Fibroblast of pulmonary artery (primary cell): ENCODE data around the gene PSMA8.

Experiments used
- DNase-seq: peaks from one replicate; pipeline ENCODE4 v3.0.0-alpha.2; 2010; ENCODE audit warnings: low read depth
- H3K4me3 ChIP-seq: replicated peaks from 2 replicates; pipeline ENCODE4 v1.5.1; 2011; ENCODE audit warnings: low read depth, mild to moderate bottlenecking, control low read depth, low read length, moderate library complexity
- CTCF ChIP-seq: IDR thresholded peaks from 2 replicates; pipeline ENCODE4 v1.5.1; 2011; ENCODE audit warnings: mild to moderate bottlenecking, control low read depth, low read length, inconsistent platforms; ENCODE audit errors: missing control alignments

Gene PSMA8

GRCh38 chr18:26175481-26175880 lies 41.8 kb downstream of the PSMA8 start:
- H3K4me3 ChIP-seq, result no peak overlapping the region
- no peak for DNase-seq
- TF ChIP-seq CTCF, result no peak

- no peak overlapping the region for H3K4me3 ChIP-seq
- TF ChIP-seq CTCF, result no peak
- DNase-seq, result no peak
Observed at GRCh38 chr18:26176134-26176533, 42.5 kb downstream of the PSMA8 start.

- no peak overlapping the region for H3K4me3 ChIP-seq
- no peak for TF ChIP-seq CTCF
- DNase-seq, result no peak
Observed at GRCh38 chr18:26181343-26181826, 47.7 kb downstream of the PSMA8 start.

- H3K4me3 ChIP-seq, result no peak overlapping the region
- no peak for DNase-seq
- TF ChIP-seq CTCF, result no peak
Observed at GRCh38 chr18:26183395-26184112, 49.9 kb downstream of the PSMA8 start.

- H3K4me3 ChIP-seq, result no peak overlapping the region
- peak; percentile 38 for TF ChIP-seq CTCF
- peak; percentile 7 for DNase-seq
Observed at GRCh38 chr18:26185267-26185666, 51.6 kb downstream of the PSMA8 start.

- no peak overlapping the region for H3K4me3 ChIP-seq
- TF ChIP-seq CTCF, result no peak
- DNase-seq, result no peak
Observed at GRCh38 chr18:26190506-26190905, 56.8 kb downstream of the PSMA8 start.

GRCh38 chr18:26192233-26192632 lies 58.6 kb downstream of the PSMA8 start:
- no peak for DNase-seq
- H3K4me3 ChIP-seq, result no peak overlapping the region
- TF ChIP-seq CTCF, result no peak
